Myocyte (in vitro differentiated cells): ENCODE measurements around the gene WWC1. TPM values are rescaled to one million over a fixed set of nuclear protein-coding genes. Genes with fewer than 3 reads are reported as not detected.
"Not testable (repeated sequence)": the region's sequence is repeated elsewhere in the genome, so short reads cannot be mapped to it uniquely, and the experiment has no call there.

Experiments
- DNase-seq: peaks from one replicate; pipeline ENCODE4 v3.0.0-alpha.2; 2012; ENCODE audit warnings: low read depth
- total RNA-seq: library from RNA; depleted of rRNA; stranded (reverse); fragments of >200 nt; gene quantifications from 2 replicates; pipeline ENCODE4 v1.2.3, GENCODE V29; 2014

The WWC1 gene
- total RNA-seq, 1 donor from 2014 or later, result 0.03 TPM

GRCh38 chr5:168286386-168286785 is 5.1 kb upstream of the WWC1 start:
- DNase-seq, result no peak

- DNase-seq, result not testable (repeated sequence)
Observed at GRCh38 chr5:168286863-168287262, 4.6 kb upstream of the WWC1 start.

GRCh38 chr5:168287362-168287761 is 4.1 kb upstream of the WWC1 start:
- DNase-seq, result no peak

- DNase-seq, result no peak
Observed at GRCh38 chr5:168288349-168289245, 2.8 kb upstream of the WWC1 start.

GRCh38 chr5:168290902-168291341 is 523 bp upstream of the WWC1 start:
- no peak for DNase-seq

GRCh38 chr5:168291964-168292785 is 730 bp downstream of the WWC1 start:
- no peak for DNase-seq

- no peak for DNase-seq
Observed at GRCh38 chr5:168292786-168293696, 1.6 kb downstream of the WWC1 start.

GRCh38 chr5:168295574-168296201 is 4.2 kb downstream of the WWC1 start:
- DNase-seq, result peak; percentile 42

- no peak for DNase-seq
Observed at GRCh38 chr5:168296682-168297081, 5.2 kb downstream of the WWC1 start.

GRCh38 chr5:168298949-168299348 is 7.5 kb downstream of the WWC1 start:
- DNase-seq, result no peak

- DNase-seq, result no peak
Observed at GRCh38 chr5:168299372-168299771, 7.9 kb downstream of the WWC1 start.

- peak; percentile 66 for DNase-seq
Observed at GRCh38 chr5:168300326-168301182, 9.1 kb downstream of the WWC1 start.

- DNase-seq, result no peak
Observed at GRCh38 chr5:168301593-168302390, 10.3 kb downstream of the WWC1 start.

- no peak for DNase-seq
Observed at GRCh38 chr5:168302785-168303184, 11.3 kb downstream of the WWC1 start.

- no peak for DNase-seq
Observed at GRCh38 chr5:168303393-168304025, 12.1 kb downstream of the WWC1 start.

GRCh38 chr5:168304349-168304748 is 12.9 kb downstream of the WWC1 start:
- no peak for DNase-seq

- DNase-seq, result no peak
Observed at GRCh38 chr5:168305281-168305680, 13.8 kb downstream of the WWC1 start.

- DNase-seq, result no peak
Observed at GRCh38 chr5:168307022-168307421, 15.6 kb downstream of the WWC1 start.
